Cardiac fibroblast (primary cell): ENCODE data around the gene BSN.

Experiments
- DNase-seq, 2 donors: peaks; one replicate each; pipeline versions ENCODE4 v3.0.0 to v3.0.0-alpha.2; 2010; ENCODE audit warnings: low read depth in 2 of 2
- H3K4me3 ChIP-seq, 2 donors: replicated peaks in 1 of 2; 1 replicate in 1 of 2; 2 replicates in 1 of 2; pipeline ENCODE4 v1.5.1; 2011; ENCODE audit warnings: low read depth in 2 of 2, low read length in 2 of 2, mild to moderate bottlenecking in 2 of 2, moderate library complexity in 1 of 2
- CTCF ChIP-seq: IDR thresholded peaks from one replicate; pipeline ENCODE4 v1.5.1; 2011; ENCODE audit warnings: low read depth, mild to moderate bottlenecking, low read length, inconsistent platforms

The BSN gene

GRCh38 chr3:49673715-49674496 lies 119.6 kb downstream of the BSN start, which contains the start of gene APEH:
Gene APEH (plus strand): TSS chr3:49674351. CDS start chr3:49674402, 51 bp downstream.
- H3K4me3 ChIP-seq = peak within 1 kb of the TSS; percentile 76 to 88
- TF ChIP-seq CTCF = no peak
- DNase-seq = peak; percentile 98

GRCh38 chr3:49674497-49674983 lies 120.3 kb downstream of the BSN start:
- no peak for DNase-seq
- TF ChIP-seq CTCF = no peak
- peak overlapping the region; percentile 76 to 88 for H3K4me3 ChIP-seq

GRCh38 chr3:49675912-49676311 lies 121.6 kb downstream of the BSN start:
- no peak overlapping the region for H3K4me3 ChIP-seq
- no peak for TF ChIP-seq CTCF
- DNase-seq = no peak

- DNase-seq = no peak
- TF ChIP-seq CTCF = no peak
Observed at GRCh38 chr3:49680493-49681231, 126.4 kb downstream of the BSN start.

GRCh38 chr3:49681232-49681522 lies 126.9 kb downstream of the BSN start:
- no peak for DNase-seq
- H3K4me3 ChIP-seq = no peak overlapping the region
- TF ChIP-seq CTCF = no peak

More at GRCh38 chr3:49680493-49681231, 126.4 kb downstream of the BSN start:
- H3K4me3 ChIP-seq = no peak overlapping the region

GRCh38 chr3:49681543-49681942 lies 127.3 kb downstream of the BSN start:
- no peak for DNase-seq
- no peak overlapping the region for H3K4me3 ChIP-seq
- TF ChIP-seq CTCF = no peak
